Mucosa of rectum (tissue), 2 donors: Measurements from ENCODE around the gene TTC34.

ENCODE experiments used
- H3K27ac ChIP-seq, 2 donors: one replicate each; pipeline ENCODE4 v1.7.0; 2013; ENCODE audit warnings: inconsistent platforms in 2 of 2, low read depth in 2 of 2, low read length in 2 of 2
- H3K27me3 ChIP-seq, 2 donors: one replicate each; pipeline ENCODE4 v1.7.0; 2013; ENCODE audit warnings: low read length in 2 of 2; ENCODE audit not compliant: control insufficient read depth in 2 of 2, insufficient read depth in 2 of 2
- H3K36me3 ChIP-seq, 2 donors: one replicate each; pipeline ENCODE4 v1.7.0; 2013; ENCODE audit warnings: low read length in 2 of 2; ENCODE audit not compliant: control insufficient read depth in 2 of 2, insufficient read depth in 2 of 2
- H3K4me1 ChIP-seq, 2 donors: one replicate each; pipeline ENCODE4 v1.7.0; 2013; ENCODE audit warnings: low read length in 2 of 2, mild to moderate bottlenecking in 1 of 2; ENCODE audit not compliant: control insufficient read depth in 2 of 2, insufficient read depth in 2 of 2
- H3K4me3 ChIP-seq, 2 donors: one replicate each; pipeline ENCODE4 v1.7.0; 2013; ENCODE audit warnings: low read length in 2 of 2
- H3K9ac ChIP-seq, 2 donors: one replicate each; pipeline ENCODE4 v1.7.0; 2013; ENCODE audit warnings: low read length in 2 of 2, low read depth in 1 of 2, mild to moderate bottlenecking in 1 of 2
- H3K9me3 ChIP-seq, 2 donors: one replicate each; pipeline ENCODE4 v1.7.0; 2013; ENCODE audit warnings: low read length in 2 of 2; ENCODE audit not compliant: control insufficient read depth in 2 of 2
- donor health status: healthy.
- donor health status: Normal muscosa, but diverticular disease.

TTC34 gene

GRCh38 chr1:2801535-2802291, at the start of gene TTC34:
Gene TTC34 (minus strand): TSS chr1:2801693. CDS start chr1:2800827, 866 bp downstream.
- peaks cover 0 to 2% of the 10 kb centered on the region in 2 donors for H3K27me3 ChIP-seq
- H3K27ac ChIP-seq, result no peak within 1 kb of the TSS
- H3K9me3 ChIP-seq, result no peaks in the 10 kb centered on the region
- no peak within 1 kb of the TSS for H3K9ac ChIP-seq
- no peak within 1 kb of the TSS for H3K4me3 ChIP-seq
- no peaks in the 10 kb centered on the region for H3K36me3 ChIP-seq
- H3K4me1 ChIP-seq, result no peaks in the 10 kb centered on the region

GRCh38 chr1:2850502-2850901, 49.0 kb upstream of the TTC34 start:
- Histone ChIP-seq H3K9me3 (no peaks in the 10 kb centered on the region), H3K4me3 (no peak overlapping the region), H3K36me3 (no peaks in the 10 kb centered on the region), H3K27ac (no peak overlapping the region), H3K4me1 (peaks cover 0 to 9% of the 10 kb centered on the region in 2 donors), H3K9ac (no peak overlapping the region), H3K27me3 (peaks cover 3 to 12% of the 10 kb centered on the region in 2 donors)

GRCh38 chr1:2848006-2848670, 46.6 kb upstream of the TTC34 start:
- Histone ChIP-seq H3K4me3 (peak overlapping the region in 1 of 2 donors; percentile 3), H3K4me1 (peaks cover 0 to 11% of the 10 kb centered on the region in 2 donors), H3K36me3 (no peaks in the 10 kb centered on the region), H3K9ac (peak overlapping the region in 1 of 2 donors; percentile 38), H3K9me3 (no peaks in the 10 kb centered on the region), H3K27me3 (peaks cover 3 to 12% of the 10 kb centered on the region in 2 donors), H3K27ac (peak overlapping the region; percentile 58 to 61)

DNA sequence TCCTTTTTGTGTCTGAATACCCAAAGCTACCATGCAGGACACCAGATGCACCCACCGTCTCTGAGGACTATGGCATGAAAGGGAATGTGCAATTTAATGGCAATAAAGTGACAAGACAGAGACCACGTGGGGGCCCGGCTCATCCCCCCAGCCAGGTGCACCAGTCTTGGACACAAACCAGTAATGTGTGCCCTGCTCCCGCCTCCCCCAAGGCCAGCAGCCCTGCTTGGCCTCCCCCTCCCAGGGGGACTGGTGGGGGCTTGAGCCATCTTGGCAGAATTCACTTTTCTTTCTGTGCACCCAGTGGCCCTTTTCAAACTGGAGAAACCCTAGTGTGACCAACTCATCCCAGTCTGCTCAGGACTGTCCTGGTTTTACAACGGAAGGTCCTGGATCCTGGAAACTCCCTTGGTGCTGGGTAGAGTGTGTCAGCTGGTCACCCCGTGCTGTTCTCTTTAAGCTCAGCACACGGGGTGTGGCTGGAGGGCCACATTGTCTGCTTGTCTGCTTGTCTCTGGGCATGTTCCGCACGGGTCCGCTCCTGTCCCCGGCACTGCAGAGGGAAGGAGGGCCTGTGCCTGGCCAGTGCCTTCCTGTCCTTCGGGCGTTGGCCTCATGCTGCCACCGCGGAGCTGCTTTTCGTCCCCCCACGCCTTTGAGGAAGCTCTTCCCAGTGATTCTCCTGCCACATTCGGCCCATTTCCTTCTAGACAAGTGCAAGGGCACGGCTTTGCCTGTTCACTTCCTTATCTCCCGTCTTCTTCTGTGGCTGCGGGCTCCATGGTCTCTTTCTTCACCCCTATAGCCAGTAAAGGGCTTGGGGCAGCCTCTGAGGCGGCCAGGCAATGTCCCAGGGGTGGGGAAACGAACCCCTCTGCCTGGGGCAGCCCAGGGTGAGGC, 45.8 kb upstream of the TTC34 start:
- Histone ChIP-seq H3K9ac (peak overlapping the region in 1 of 2 donors; percentile 38), H3K27me3 (peaks cover 3 to 12% of the 10 kb centered on the region in 2 donors), H3K27ac (peak overlapping the region; percentile 58 to 61), H3K4me3 (peak overlapping the region in 1 of 2 donors; percentile 3), H3K36me3 (no peaks in the 10 kb centered on the region), H3K9me3 (no peaks in the 10 kb centered on the region), H3K4me1 (peaks cover 0 to 11% of the 10 kb centered on the region in 2 donors)

GRCh38 chr1:2845869-2846268, 44.4 kb upstream of the TTC34 start:
- Histone ChIP-seq H3K36me3 (no peaks in the 10 kb centered on the region), H3K9ac (no peak overlapping the region), H3K27me3 (peaks cover 3 to 12% of the 10 kb centered on the region in 2 donors), H3K27ac (peak overlapping the region in 1 of 2 donors; percentile 9), H3K4me1 (peaks cover 0 to 11% of the 10 kb centered on the region in 2 donors), H3K9me3 (no peaks in the 10 kb centered on the region), H3K4me3 (no peak overlapping the region)

- Histone ChIP-seq H3K36me3 (no peaks in the 10 kb centered on the region), H3K4me3 (no peak overlapping the region), H3K9ac (no peak overlapping the region), H3K4me1 (peaks cover 0 to 2% of the 10 kb centered on the region in 2 donors), H3K27ac (no peak overlapping the region), H3K9me3 (no peaks in the 10 kb centered on the region), H3K27me3 (peaks cover 0 to 3% of the 10 kb centered on the region in 2 donors)
These were observed 38.7 kb upstream of the TTC34 start for GRCh38 chr1:2840036-2840809.

- H3K9ac ChIP-seq, result no peak overlapping the region
- H3K4me3 ChIP-seq, result no peak overlapping the region
- H3K27me3 ChIP-seq, result peaks cover 0 to 3% of the 10 kb centered on the region in 2 donors
- H3K36me3 ChIP-seq, result no peaks in the 10 kb centered on the region
- no peak overlapping the region for H3K27ac ChIP-seq
- H3K4me1 ChIP-seq, result no peaks in the 10 kb centered on the region
- no peaks in the 10 kb centered on the region for H3K9me3 ChIP-seq
These were observed 36.3 kb upstream of the TTC34 start for GRCh38 chr1:2837823-2838222.

DNA sequence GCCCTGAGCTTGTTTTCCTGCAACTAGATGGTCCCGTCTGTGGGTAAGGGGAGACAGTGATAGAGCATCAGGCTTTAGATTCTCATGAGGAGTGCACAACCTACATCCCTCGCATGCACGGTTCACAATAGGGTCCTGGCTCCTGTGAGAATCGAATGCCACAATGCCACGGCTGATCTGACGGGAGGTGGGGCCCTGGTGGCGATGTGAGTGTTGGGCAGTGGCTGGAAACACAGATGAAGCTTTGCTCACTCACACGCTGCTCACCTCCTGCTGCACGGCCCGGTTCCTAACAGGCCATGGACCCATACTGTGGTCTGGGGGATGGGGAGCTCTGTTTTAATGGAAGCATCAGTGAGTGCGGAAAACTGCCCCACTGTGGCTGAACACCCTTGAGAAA, 35.8 kb upstream of the TTC34 start:
- Histone ChIP-seq H3K27me3 (peaks cover 0 to 3% of the 10 kb centered on the region in 2 donors), H3K9me3 (no peaks in the 10 kb centered on the region), H3K36me3 (no peaks in the 10 kb centered on the region), H3K4me3 (no peak overlapping the region), H3K4me1 (no peaks in the 10 kb centered on the region), H3K27ac (no peak overlapping the region), H3K9ac (no peak overlapping the region)

- Histone ChIP-seq H3K36me3 (no peaks in the 10 kb centered on the region), H3K4me1 (no peaks in the 10 kb centered on the region), H3K27ac (no peak overlapping the region), H3K9ac (no peak overlapping the region), H3K9me3 (no peaks in the 10 kb centered on the region), H3K4me3 (no peak overlapping the region), H3K27me3 (peaks cover 0 to 3% of the 10 kb centered on the region in 2 donors)
These were observed 35.0 kb upstream of the TTC34 start for GRCh38 chr1:2836333-2836970.
